Osteocyte (in vitro differentiated cells): ENCODE results near the gene HMGCS2. TPM values are rescaled to one million over a fixed set of nuclear protein-coding genes. Genes with fewer than 3 reads are reported as not detected.

ENCODE experiments used
- DNase-seq: peaks from one replicate; pipeline ENCODE4 v3.0.0; 2021; ENCODE audit warnings: mixed read lengths; ENCODE audit not compliant: unreplicated experiment; ENCODE audit errors: extremely low spot score
- H3K27ac Mint-ChIP-seq: one replicate; pipeline ENCODE4 v1.8.0; 2021; ENCODE audit warnings: mild to moderate bottlenecking, mixed read lengths; ENCODE audit not compliant: unreplicated experiment
- H3K27me3 Mint-ChIP-seq: one replicate; pipeline ENCODE4 v1.8.0; 2021; ENCODE audit warnings: mixed read lengths; ENCODE audit not compliant: unreplicated experiment
- H3K36me3 Mint-ChIP-seq: one replicate; pipeline ENCODE4 v1.8.0; 2021; ENCODE audit warnings: mixed read lengths; ENCODE audit not compliant: unreplicated experiment
- H3K4me1 Mint-ChIP-seq: one replicate; pipeline ENCODE4 v1.8.0; 2021; ENCODE audit warnings: mixed read lengths; ENCODE audit not compliant: unreplicated experiment
- H3K4me3 Mint-ChIP-seq: one replicate; pipeline ENCODE4 v1.8.0; 2021; ENCODE audit warnings: mild to moderate bottlenecking, moderate library complexity, mixed read lengths; ENCODE audit not compliant: unreplicated experiment
- H3K9me3 Mint-ChIP-seq: one replicate; pipeline ENCODE4 v1.8.0; 2021; ENCODE audit warnings: mixed read lengths; ENCODE audit not compliant: unreplicated experiment
- long read RNA-seq: library from polyadenylated mRNA; unstranded; transcript quantifications from one replicate; pipeline ENCODE4 v2.0.0, GENCODE V29; 2021
- total RNA-seq: library from RNA; stranded (reverse); gene quantifications from 2 replicates; pipeline ENCODE4 v1.2.1, GENCODE V29; 2021
- TF ChIP-seq, protein P1 (sequence below): fragments of 200-600 bp; sonication (generic); IDR thresholded peaks from 2 replicates; pipeline ENCODE4 v1.5.0; 2021; ENCODE audit warnings: antibody characterized with exemption, mild to moderate bottlenecking, moderate library complexity

The HMGCS2 gene
- total RNA-seq = not detected in 2 replicates
- long read RNA-seq = 0 reads

DNA sequence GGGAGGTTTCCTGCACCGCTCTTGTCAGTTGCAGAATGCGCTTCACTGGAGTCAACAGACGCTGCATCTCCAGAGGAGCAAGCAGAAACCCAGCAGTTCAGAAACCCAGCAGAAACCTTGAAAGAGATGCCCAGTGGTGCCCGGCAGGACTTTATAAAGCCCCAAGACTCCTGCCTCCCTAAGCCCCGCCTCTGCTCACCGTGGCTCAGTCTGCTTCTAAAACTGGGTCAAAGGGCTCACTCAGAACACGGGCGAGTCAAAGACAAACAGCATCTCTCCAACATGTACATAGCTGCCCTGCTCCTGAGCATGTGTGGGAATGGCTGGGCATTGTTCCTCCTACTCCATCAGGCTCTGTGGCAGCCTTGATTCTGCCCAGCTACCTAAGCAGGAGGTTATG is at the start of gene HMGCS2:
TSS of gene HMGCS2 (minus strand) at position 128 of the 400 bp plus-strand sequence. CDS start at position 67, 61 bp downstream.
- Mint-ChIP-seq H3K27me3 (peaks cover 58% of the 10 kb centered on the region), H3K9me3 (peaks cover 8% of the 10 kb centered on the region), H3K4me1 (no peaks in the 10 kb centered on the region), H3K4me3 (no peak within 1 kb of the TSS), H3K27ac (no peak within 1 kb of the TSS), H3K36me3 (peaks cover 4% of the 10 kb centered on the region)
- DNase-seq = no peak
- TF ChIP-seq, protein P1, sequence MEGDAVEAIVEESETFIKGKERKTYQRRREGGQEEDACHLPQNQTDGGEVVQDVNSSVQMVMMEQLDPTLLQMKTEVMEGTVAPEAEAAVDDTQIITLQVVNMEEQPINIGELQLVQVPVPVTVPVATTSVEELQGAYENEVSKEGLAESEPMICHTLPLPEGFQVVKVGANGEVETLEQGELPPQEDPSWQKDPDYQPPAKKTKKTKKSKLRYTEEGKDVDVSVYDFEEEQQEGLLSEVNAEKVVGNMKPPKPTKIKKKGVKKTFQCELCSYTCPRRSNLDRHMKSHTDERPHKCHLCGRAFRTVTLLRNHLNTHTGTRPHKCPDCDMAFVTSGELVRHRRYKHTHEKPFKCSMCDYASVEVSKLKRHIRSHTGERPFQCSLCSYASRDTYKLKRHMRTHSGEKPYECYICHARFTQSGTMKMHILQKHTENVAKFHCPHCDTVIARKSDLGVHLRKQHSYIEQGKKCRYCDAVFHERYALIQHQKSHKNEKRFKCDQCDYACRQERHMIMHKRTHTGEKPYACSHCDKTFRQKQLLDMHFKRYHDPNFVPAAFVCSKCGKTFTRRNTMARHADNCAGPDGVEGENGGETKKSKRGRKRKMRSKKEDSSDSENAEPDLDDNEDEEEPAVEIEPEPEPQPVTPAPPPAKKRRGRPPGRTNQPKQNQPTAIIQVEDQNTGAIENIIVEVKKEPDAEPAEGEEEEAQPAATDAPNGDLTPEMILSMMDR = no peak

DNA sequence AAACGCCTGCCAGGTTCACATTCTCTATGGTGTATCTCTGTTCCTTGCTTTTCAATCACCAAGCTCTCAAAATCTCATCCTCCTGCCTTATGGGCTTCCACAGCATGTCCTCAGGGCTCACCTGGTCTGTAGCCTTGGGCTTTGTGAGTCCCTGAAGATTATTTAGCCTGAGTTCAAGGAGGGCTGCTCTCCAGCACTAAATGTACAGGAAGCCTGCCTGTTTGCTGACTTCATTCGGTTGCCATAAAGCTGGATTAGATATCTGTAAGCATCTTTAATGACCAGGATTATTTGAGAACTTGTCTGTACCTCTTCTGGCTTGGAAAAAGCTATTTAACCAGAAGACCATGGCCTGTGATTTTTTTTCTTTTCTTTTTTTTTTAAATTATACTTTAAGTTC is 49.5 kb upstream of the HMGCS2 start:
- peaks cover 70% of the 10 kb centered on the region for H3K27me3 Mint-ChIP-seq
- no peak overlapping the region for H3K27ac Mint-ChIP-seq
- TF ChIP-seq, protein P1 = no peak
- H3K9me3 Mint-ChIP-seq = no peaks in the 10 kb centered on the region
- no peak overlapping the region for H3K4me3 Mint-ChIP-seq
- no peaks in the 10 kb centered on the region for H3K36me3 Mint-ChIP-seq
- H3K4me1 Mint-ChIP-seq = no peaks in the 10 kb centered on the region
- DNase-seq = no peak

DNA sequence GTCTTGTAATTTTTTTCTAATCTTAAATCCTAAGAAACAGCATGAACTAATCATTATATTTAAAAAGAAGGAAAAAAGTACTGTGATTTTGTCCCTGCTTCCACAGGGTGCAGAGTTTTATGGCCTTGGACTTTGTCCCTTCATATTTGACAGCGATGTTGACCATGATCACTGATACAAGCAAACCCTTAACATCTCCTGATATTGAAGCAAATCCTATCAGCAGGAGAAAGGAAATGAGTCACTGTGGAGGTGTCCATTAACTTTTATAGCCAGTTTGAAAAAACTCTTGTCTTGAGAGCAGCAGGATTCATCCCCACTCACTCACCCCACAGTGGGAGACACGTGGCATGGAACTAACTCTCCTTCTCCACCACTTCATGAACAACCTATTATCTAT is 47.7 kb upstream of the HMGCS2 start:
- H3K9me3 Mint-ChIP-seq = no peaks in the 10 kb centered on the region
- no peak overlapping the region for H3K27ac Mint-ChIP-seq
- DNase-seq = no peak
- H3K36me3 Mint-ChIP-seq = no peaks in the 10 kb centered on the region
- TF ChIP-seq, protein P1 = no peak
- H3K4me3 Mint-ChIP-seq = no peak overlapping the region
- peaks cover 67% of the 10 kb centered on the region for H3K27me3 Mint-ChIP-seq
- H3K4me1 Mint-ChIP-seq = no peaks in the 10 kb centered on the region

DNA sequence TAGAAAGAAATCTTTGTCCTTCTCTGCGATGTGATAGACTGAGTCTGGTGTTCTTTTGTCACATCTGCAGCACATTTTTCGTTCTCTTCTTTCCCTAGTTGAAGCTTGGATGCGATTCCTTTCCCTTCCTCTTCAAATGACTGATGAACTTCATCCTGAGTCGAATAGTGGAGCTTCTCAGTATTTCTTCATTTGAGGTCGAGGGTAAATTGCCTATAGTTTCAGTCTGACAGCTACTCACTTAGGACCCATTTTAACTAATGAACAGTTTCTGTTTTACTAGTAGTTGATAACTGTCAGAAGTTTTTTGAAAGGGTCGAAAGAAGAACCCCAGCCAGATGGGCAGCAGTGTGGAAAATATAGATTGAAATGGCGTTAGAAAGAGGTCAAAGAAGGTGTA is 47.2 kb upstream of the HMGCS2 start:
- no peak overlapping the region for H3K4me3 Mint-ChIP-seq
- DNase-seq = no peak
- H3K27me3 Mint-ChIP-seq = peaks cover 67% of the 10 kb centered on the region
- H3K9me3 Mint-ChIP-seq = no peaks in the 10 kb centered on the region
- no peaks in the 10 kb centered on the region for H3K36me3 Mint-ChIP-seq
- H3K4me1 Mint-ChIP-seq = no peaks in the 10 kb centered on the region
- TF ChIP-seq, protein P1 = no peak
- H3K27ac Mint-ChIP-seq = no peak overlapping the region

DNA sequence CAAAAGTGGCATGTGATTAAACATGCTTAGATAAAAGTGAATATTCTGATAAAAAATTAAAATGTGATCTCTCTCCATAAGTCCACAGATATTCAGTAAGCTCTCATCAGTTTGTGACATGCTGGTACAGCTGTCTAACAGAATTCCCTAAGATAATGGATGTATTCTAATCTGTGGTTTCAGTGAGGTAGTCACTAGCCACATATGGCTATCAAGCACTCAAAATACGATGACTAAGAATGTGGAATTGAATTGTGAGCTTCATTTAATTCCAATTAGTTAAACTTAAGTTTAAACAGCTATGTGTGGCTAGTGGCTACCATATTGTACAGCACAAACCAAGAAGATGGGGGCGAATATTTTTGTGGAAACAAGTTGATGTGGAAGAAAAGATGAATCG is 46.7 kb upstream of the HMGCS2 start:
- DNase-seq = no peak
- TF ChIP-seq, protein P1 = no peak
- no peak overlapping the region for H3K27ac Mint-ChIP-seq
- H3K27me3 Mint-ChIP-seq = peaks cover 73% of the 10 kb centered on the region
- H3K9me3 Mint-ChIP-seq = no peaks in the 10 kb centered on the region
- H3K4me1 Mint-ChIP-seq = no peaks in the 10 kb centered on the region
- H3K36me3 Mint-ChIP-seq = no peaks in the 10 kb centered on the region
- no peak overlapping the region for H3K4me3 Mint-ChIP-seq
